ENCODE measurements around the gene CD82. TPM values are rescaled to one million over a fixed set of nuclear protein-coding genes. Genes with fewer than 3 reads are reported as not detected.
A peak's percentile ranks its signal among the peaks of the same experiment; 100 is the strongest.

The CD82 gene
- total and polyA plus RNA-seq, 7 donors: 4.2 to 67.4 (median 11.4) TPM

DNA sequence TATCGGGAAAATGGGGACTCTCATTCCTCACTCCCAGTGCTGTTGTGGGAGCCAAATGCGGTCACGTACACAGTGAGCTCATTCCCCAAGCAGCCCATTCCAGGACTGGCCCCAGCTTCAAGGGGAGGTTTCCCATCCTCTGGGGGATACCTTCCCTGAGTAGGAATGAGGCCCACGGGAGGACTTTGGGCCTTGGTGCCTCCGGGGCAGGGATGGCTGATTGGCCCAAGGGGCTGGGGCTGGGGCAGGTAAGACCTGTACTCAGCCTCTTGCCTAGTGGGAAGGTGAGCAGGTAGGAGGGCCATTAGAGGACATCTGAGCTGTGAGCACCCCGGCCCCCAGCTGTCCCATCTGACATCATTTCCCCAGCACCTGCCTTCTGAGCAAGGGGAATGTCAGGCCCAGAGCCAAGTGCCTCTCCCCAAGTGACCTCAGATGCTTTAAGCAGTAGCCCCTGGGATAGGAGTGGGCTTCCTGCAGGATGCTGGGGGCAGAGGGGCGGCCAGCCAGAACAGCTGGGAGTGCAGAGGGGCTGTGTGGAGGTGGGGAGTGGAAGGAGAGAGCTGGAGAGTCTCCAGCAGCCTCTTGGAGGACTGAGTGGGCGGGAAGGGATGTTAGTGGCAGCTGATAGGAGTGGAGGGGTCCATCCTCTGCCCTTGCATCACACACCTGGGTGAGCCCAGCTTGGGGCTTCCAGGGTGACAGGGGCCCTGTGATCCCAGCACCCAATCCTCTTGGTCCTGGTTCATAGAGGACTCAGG lies 58.4 kb downstream of the CD82 start:
- peak; percentile 67 for DNase-seq
- WGBS, 2 donors: 69 to 76% methylated on average over 8 of the region's 8 CpGs
- Histone ChIP-seq H3K36me3 (no peaks in the 10 kb centered on the region), H3K27ac (no peak overlapping the region), H3K9me3 (no peaks in the 10 kb centered on the region), H3K4me3 (no peak overlapping the region), H3K27me3 (no peaks in the 10 kb centered on the region), H3K4me1 (peaks cover 0 to 54% (median 46%) of the 10 kb centered on the region in 4 donors)
- TF ChIP-seq EP300 (IDR thresholded peaks at IDR 0.05): no peak
- TF ChIP-seq POLR2A (IDR thresholded peaks at IDR 0.05): no peak
- no peak for TF ChIP-seq CTCF (IDR thresholded peaks at IDR 0.05)
- intact Hi-C loops (cut with DNase I): no loop called here

GRCh38 chr11:44624761-44625221 lies 59.3 kb downstream of the CD82 start:
- intact Hi-C loops (cut with DNase I): loop anchor here (5.0 kb wide), 3 partner anchors 78 to 273 kb away; no protein-coding TSS in a partner anchor
- Histone ChIP-seq H3K4me1 (peaks cover 0 to 63% (median 55%) of the 10 kb centered on the region in 4 donors), H3K9me3 (no peaks in the 10 kb centered on the region), H3K36me3 (no peaks in the 10 kb centered on the region), H3K27ac (no peak overlapping the region), H3K27me3 (no peaks in the 10 kb centered on the region), H3K4me3 (no peak overlapping the region)
- no peak for TF ChIP-seq CTCF (IDR thresholded peaks at IDR 0.05)
- TF ChIP-seq POLR2AphosphoS5 (IDR thresholded peaks at IDR 0.05): no peak
- no peak for TF ChIP-seq POLR2A (IDR thresholded peaks at IDR 0.05)
- no peak for TF ChIP-seq EP300 (IDR thresholded peaks at IDR 0.05)
- peak; percentile 39 for DNase-seq
- WGBS, 2 donors: 94 to 96% methylated on average over 4 of the region's 4 CpGs

DNA sequence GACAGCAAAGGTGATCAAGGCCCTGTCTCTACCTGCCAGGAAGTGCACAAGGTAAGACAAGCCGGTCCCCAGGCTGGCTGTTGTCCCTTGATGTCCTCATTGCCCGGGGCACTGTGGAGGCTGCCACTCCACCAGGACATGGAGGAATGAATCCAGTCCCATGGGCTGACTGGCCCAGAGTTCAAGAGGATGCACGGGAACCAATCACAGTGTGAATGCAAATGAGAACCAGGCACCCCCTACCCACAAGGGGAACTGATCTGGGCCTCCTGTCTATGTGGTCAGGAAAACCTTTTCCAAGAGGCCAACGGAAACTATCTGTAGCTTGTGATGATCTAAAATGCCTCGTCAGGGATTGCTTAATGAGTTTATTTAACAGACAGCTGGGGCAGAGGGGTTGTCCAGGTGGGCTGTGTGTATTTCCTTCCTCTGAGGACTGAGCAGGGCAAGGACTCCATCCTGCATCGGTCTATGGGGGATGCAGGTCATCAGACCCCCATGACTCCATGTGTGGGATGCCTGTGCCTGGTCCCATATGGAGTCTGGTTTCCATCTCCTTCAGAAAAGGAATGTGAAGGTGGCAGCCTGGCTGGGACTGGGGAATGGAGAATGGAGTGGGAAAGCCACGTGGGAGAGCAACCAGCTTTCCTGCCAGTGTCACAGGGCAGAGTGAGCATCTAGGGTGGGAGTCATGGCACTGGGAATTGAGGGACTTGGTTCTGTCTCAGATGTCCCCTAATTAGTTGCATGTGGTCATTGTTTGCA lies 60.5 kb downstream of the CD82 start:
- intact Hi-C loops (cut with DNase I): loop anchor here (2.0 to 5.0 kb wide), 4 partner anchors 76 to 271 kb away; partner anchors contain the start of gene TSPAN18
- no peaks in the 10 kb centered on the region for H3K27me3 ChIP-seq
- H3K27ac ChIP-seq: peak overlapping the region in 3 of 4 donors; percentile 79 to 84 (median 82)
- WGBS, 2 donors: 67 to 85% methylated on average over 7 of the region's 7 CpGs
- H3K9me3 ChIP-seq: no peaks in the 10 kb centered on the region
- TF ChIP-seq EP300 (IDR thresholded peaks at IDR 0.05) (peak in 1 of 4 donors; percentile 38), POLR2A (IDR thresholded peaks at IDR 0.05) (no peak), POLR2AphosphoS5 (IDR thresholded peaks at IDR 0.05) (peak in 3 of 4 donors; percentile 59 to 74 (median 61))
- DNase-seq: peak; percentile 52
- peaks cover 0 to 63% (median 55%) of the 10 kb centered on the region in 4 donors for H3K4me1 ChIP-seq
- no peaks in the 10 kb centered on the region for H3K36me3 ChIP-seq
- no peak overlapping the region for H3K4me3 ChIP-seq

GRCh38 chr11:44626645-44627044 lies 61.2 kb downstream of the CD82 start:
- peaks cover 0 to 57% (median 51%) of the 10 kb centered on the region in 4 donors for H3K4me1 ChIP-seq
- no peaks in the 10 kb centered on the region for H3K36me3 ChIP-seq
- H3K27me3 ChIP-seq: no peaks in the 10 kb centered on the region
- intact Hi-C loops (cut with DNase I): loop anchor here (2.0 to 5.0 kb wide), 4 partner anchors 76 to 271 kb away; partner anchors contain the start of gene TSPAN18
- DNase-seq: peak; percentile 29
- no peaks in the 10 kb centered on the region for H3K9me3 ChIP-seq
- WGBS, 2 donors: 96 to 98% methylated on average over 2 of the region's 2 CpGs
- H3K27ac ChIP-seq: peak overlapping the region; percentile 70 to 84 (median 80)
- no peak overlapping the region for H3K4me3 ChIP-seq
- no peak for TF ChIP-seq POLR2AphosphoS5 (IDR thresholded peaks at IDR 0.05)
- TF ChIP-seq EP300 (IDR thresholded peaks at IDR 0.05): no peak
- TF ChIP-seq POLR2A (IDR thresholded peaks at IDR 0.05): no peak
- no peak for TF ChIP-seq CTCF (IDR thresholded peaks at IDR 0.05)
